Endodermal cell (in vitro differentiated cells): ENCODE results near the gene MGLL. TPM values are rescaled to one million over a fixed set of nuclear protein-coding genes. Genes with fewer than 3 reads are reported as not detected.

Experiments
- DNase-seq: peaks from one replicate; pipeline ENCODE4 v3.0.0-alpha.2; 2017
- H3K27ac ChIP-seq: 2 replicates; pipeline ENCODE4 v1.5.1; 2013; ENCODE audit warnings: mild to moderate bottlenecking, low read depth, low read length, moderate library complexity
- H3K27me3 ChIP-seq: 2 replicates; pipeline ENCODE4 v1.6.1; 2013; ENCODE audit warnings: mild to moderate bottlenecking, low read length, moderate library complexity; ENCODE audit not compliant: insufficient read depth, control insufficient read depth, poor library complexity, severe bottlenecking
- H3K36me3 ChIP-seq: 2 replicates; pipeline ENCODE4 v1.7.0; 2013; ENCODE audit warnings: mild to moderate bottlenecking, low read length, moderate library complexity; ENCODE audit not compliant: control insufficient read depth, insufficient read depth
- H3K4me1 ChIP-seq: one replicate; pipeline ENCODE4 v1.7.0; 2013; ENCODE audit warnings: low read length; ENCODE audit not compliant: control insufficient read depth, insufficient read depth
- H3K4me3 ChIP-seq: 2 replicates; pipeline ENCODE4 v1.5.1; 2013; ENCODE audit warnings: mild to moderate bottlenecking, low read length, moderate library complexity
- H3K9ac ChIP-seq: 2 replicates; pipeline ENCODE4 v1.6.1; 2013; ENCODE audit warnings: mild to moderate bottlenecking, low read length, moderate library complexity; ENCODE audit not compliant: poor library complexity, severe bottlenecking; ENCODE audit errors: extremely low read depth
- H3K9me3 ChIP-seq: 2 replicates; pipeline ENCODE4 v1.6.1; 2013; ENCODE audit warnings: mild to moderate bottlenecking, low read length, moderate library complexity; ENCODE audit not compliant: control insufficient read depth
- H3K27ac Mint-ChIP-seq: 2 replicates; pipeline ENCODE4 v1.8.0; 2020; ENCODE audit warnings: mixed read lengths
- H3K27me3 Mint-ChIP-seq: 2 replicates; pipeline ENCODE4 v1.8.0; 2021; ENCODE audit warnings: mild to moderate bottlenecking, mixed read lengths; ENCODE audit not compliant: insufficient read depth
- H3K36me3 Mint-ChIP-seq: 2 replicates; pipeline ENCODE4 v1.8.0; 2020; ENCODE audit warnings: low read depth, mixed read lengths
- H3K4me1 Mint-ChIP-seq: 2 replicates; pipeline ENCODE4 v1.8.0; 2020; ENCODE audit warnings: mixed read lengths
- H3K4me3 Mint-ChIP-seq: 2 replicates; pipeline ENCODE4 v1.8.0; 2020; ENCODE audit warnings: mild to moderate bottlenecking, moderate library complexity, mixed read lengths
- H3K9me3 Mint-ChIP-seq: 2 replicates; pipeline ENCODE4 v1.8.0; 2020; ENCODE audit warnings: mild to moderate bottlenecking, mixed read lengths
- WGBS, 2 experiments: methylation state at CpG; one replicate each; pipeline versions ENCODE4 v1.1.5 to v1.1.7; 2013; ENCODE audit warnings: missing lambda C conversion rate in 2 of 2, mixed read lengths in 1 of 2; ENCODE audit not compliant: insufficient coverage in 1 of 2, insufficient read length in 1 of 2; 5-methylcytosine and 5-hydroxymethylcytosine counted together
- total RNA-seq, 2 donors: library from RNA; stranded (reverse); fragmentation: NEBNext Ultra II Directional in 1 of 2; extraction: Animal tissue kit (Norgen Biotek cat#: 25700) in 1 of 2; gene quantifications; 2 replicates in 1 of 2; 3 replicates in 1 of 2; pipeline ENCODE4 v1.2.1, GENCODE V29; 2021
- TF ChIP-seq, protein P1 (sequence below): fragments of 200-600 bp; sonication (generic); conservative IDR thresholded peaks from 2 replicates; pipeline ENCODE4 v1.5.0; 2021; ENCODE audit warnings: antibody characterized with exemption, mild to moderate bottlenecking

MGLL gene
- total RNA-seq, 2 donors from 2014 or later, result 0.22 TPM; not detected in 1

DNA sequence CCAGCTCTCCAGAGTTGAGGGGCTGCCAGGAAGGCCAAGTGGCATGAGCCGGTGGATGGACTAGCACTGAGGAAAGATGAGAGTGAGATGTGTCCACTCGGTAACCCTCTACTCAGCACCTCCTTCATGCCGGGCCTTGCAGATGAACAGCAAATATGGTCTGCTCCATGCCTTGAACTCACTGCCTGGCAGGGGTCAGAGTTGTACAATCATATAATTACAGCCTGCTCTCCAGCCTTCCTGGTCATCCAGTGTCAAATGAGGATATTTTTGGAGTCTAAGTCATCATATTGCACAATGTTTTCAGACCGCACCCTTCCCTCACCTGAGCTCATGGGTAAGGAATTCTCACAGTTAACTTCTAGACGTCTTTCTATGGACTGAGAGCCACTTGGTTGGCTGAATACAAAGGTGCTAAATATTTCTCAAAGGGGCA lies 4.9 kb downstream of the MGLL start:
- Histone ChIP-seq H3K4me1 (peaks cover 3% of the 10 kb centered on the region), H3K9me3 (no peaks in the 10 kb centered on the region), H3K27me3 (peaks cover 28% of the 10 kb centered on the region), H3K9ac (no peak overlapping the region), H3K36me3 (no peaks in the 10 kb centered on the region), H3K4me3 (no peak overlapping the region), H3K27ac (no peak overlapping the region)
- H3K4me3 Mint-ChIP-seq, result no peak overlapping the region
- 92 to 93% methylated on average over 2 to 5 of the region's 5 CpGs for WGBS, 2 experiments
- H3K36me3 Mint-ChIP-seq, result no peaks in the 10 kb centered on the region
- TF ChIP-seq, protein P1, sequence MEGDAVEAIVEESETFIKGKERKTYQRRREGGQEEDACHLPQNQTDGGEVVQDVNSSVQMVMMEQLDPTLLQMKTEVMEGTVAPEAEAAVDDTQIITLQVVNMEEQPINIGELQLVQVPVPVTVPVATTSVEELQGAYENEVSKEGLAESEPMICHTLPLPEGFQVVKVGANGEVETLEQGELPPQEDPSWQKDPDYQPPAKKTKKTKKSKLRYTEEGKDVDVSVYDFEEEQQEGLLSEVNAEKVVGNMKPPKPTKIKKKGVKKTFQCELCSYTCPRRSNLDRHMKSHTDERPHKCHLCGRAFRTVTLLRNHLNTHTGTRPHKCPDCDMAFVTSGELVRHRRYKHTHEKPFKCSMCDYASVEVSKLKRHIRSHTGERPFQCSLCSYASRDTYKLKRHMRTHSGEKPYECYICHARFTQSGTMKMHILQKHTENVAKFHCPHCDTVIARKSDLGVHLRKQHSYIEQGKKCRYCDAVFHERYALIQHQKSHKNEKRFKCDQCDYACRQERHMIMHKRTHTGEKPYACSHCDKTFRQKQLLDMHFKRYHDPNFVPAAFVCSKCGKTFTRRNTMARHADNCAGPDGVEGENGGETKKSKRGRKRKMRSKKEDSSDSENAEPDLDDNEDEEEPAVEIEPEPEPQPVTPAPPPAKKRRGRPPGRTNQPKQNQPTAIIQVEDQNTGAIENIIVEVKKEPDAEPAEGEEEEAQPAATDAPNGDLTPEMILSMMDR, result no peak
- no peaks in the 10 kb centered on the region for H3K9me3 Mint-ChIP-seq
- no peak overlapping the region for H3K27ac Mint-ChIP-seq
- H3K4me1 Mint-ChIP-seq, result peaks cover 7% of the 10 kb centered on the region
- DNase-seq, result peak; percentile 35
- peaks cover 32% of the 10 kb centered on the region for H3K27me3 Mint-ChIP-seq

DNA sequence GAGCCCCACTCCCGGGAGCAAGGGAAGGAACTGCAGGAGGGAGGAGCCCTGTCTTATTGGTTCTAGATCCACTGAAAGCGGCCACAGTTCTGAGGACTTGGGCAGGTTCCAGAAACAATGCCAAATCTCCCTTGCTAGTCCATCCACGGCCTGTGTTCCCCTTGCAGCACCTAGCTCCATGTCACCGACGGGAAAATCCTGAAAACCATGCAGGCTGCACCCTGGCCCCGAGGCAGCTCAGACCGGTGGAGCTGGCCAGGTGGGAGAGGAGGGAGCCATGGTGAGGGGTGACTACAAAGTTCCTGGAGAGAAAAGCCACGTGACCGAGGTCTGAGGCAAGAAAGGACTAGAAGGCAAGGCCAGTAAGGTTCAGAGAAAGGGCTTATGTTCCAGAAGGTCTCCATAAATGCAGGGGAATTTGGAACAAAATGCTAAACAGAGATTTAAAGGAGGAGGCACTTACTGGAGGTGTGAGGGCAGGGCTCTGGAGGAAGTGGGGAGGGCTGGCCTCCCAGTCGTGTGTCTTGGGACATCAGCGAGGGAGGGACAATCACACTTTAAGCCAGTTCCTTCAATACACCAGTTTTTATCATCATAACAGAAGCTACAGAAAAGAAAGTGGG lies 5.4 kb downstream of the MGLL start:
- TF ChIP-seq, protein P1, result no peak
- H3K27me3 ChIP-seq, result peaks cover 23% of the 10 kb centered on the region
- peak; percentile 38 for DNase-seq
- Mint-ChIP-seq H3K27ac (no peak overlapping the region), H3K9me3 (no peaks in the 10 kb centered on the region), H3K36me3 (no peaks in the 10 kb centered on the region), H3K27me3 (peaks cover 27% of the 10 kb centered on the region), H3K4me3 (no peak overlapping the region), H3K4me1 (peaks cover 10% of the 10 kb centered on the region)
- peaks cover 1% of the 10 kb centered on the region for H3K9me3 ChIP-seq
- no peak overlapping the region for H3K4me3 ChIP-seq
- H3K9ac ChIP-seq, result no peak overlapping the region
- peaks cover 4% of the 10 kb centered on the region for H3K4me1 ChIP-seq
- H3K27ac ChIP-seq, result no peak overlapping the region
- 91 to 96% methylated on average over 9 to 11 of the region's 11 CpGs for WGBS, 2 experiments
- no peaks in the 10 kb centered on the region for H3K36me3 ChIP-seq

DNA sequence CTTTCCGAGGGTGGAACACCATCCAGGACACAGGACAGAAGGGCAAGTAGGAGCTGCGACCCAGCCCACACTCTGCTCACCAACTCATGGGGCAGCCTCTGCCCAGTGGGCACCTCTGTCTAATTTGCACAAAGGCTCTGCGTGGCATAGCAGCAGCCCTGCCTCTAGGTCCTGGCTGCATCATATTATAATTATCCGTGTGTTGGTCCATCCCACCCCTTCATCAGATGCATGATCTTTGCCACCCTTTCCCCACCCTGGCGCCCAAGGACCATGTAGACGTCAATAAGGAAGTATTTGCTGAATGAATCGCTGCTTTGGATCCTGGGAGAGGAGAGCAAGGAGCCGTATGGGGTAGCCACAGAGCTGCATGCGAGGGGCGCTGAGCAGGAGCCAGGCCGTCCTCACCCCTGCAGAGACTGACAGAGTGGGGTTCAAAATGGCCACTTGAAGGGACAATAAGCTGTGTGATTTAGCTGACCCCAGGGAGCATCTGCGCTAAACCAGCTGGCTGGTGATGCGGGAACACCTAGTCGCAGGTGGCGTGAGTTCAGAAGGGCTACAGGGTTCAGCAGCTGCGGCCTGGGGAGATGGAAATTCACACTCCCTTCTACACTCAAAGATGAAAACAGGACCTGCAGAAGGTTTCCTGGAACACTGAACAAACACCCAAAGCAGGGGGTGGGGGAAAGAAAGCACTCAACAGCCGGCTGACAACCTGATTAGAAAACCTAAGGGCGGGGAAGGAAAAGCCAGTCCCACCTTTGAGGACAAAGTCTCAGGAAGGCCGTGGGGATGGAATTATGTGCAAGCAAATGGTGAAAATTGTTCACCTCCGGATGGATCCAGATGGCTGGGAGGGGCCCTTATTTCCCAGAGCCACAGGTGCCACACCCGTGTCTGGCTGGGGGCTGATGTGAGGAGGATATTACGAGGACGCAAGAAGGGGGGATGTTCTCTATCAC lies 6.4 kb downstream of the MGLL start:
- peaks cover 6% of the 10 kb centered on the region for H3K9me3 ChIP-seq
- no peak overlapping the region for H3K27ac Mint-ChIP-seq
- no peaks in the 10 kb centered on the region for H3K36me3 Mint-ChIP-seq
- peaks cover 4% of the 10 kb centered on the region for H3K4me1 ChIP-seq
- peaks cover 12% of the 10 kb centered on the region for H3K4me1 Mint-ChIP-seq
- H3K36me3 ChIP-seq, result no peaks in the 10 kb centered on the region
- no peak overlapping the region for H3K27ac ChIP-seq
- no peak overlapping the region for H3K4me3 ChIP-seq
- H3K27me3 ChIP-seq, result peaks cover 13% of the 10 kb centered on the region
- H3K27me3 Mint-ChIP-seq, result peaks cover 19% of the 10 kb centered on the region
- no peaks in the 10 kb centered on the region for H3K9me3 Mint-ChIP-seq
- no peak overlapping the region for H3K4me3 Mint-ChIP-seq
- no peak overlapping the region for H3K9ac ChIP-seq
- peak; percentile 26 for DNase-seq
- TF ChIP-seq, protein P1, result no peak
- 92 to 93% methylated on average over 15 to 23 of the region's 23 CpGs for WGBS, 2 experiments
